Amygdala (tissue), 56 donors: ENCODE data around the gene PCSK1.
"Not testable (repeated sequence)": the region's sequence is repeated elsewhere in the genome, so short reads cannot be mapped to it uniquely, and the experiment has no call there.

Experiments used
- DNase-seq, 56 donors: peaks; one replicate each; lab custom pipeline; 2025; lab: John Stamatoyannopoulos, UW

Gene PCSK1

DNA sequence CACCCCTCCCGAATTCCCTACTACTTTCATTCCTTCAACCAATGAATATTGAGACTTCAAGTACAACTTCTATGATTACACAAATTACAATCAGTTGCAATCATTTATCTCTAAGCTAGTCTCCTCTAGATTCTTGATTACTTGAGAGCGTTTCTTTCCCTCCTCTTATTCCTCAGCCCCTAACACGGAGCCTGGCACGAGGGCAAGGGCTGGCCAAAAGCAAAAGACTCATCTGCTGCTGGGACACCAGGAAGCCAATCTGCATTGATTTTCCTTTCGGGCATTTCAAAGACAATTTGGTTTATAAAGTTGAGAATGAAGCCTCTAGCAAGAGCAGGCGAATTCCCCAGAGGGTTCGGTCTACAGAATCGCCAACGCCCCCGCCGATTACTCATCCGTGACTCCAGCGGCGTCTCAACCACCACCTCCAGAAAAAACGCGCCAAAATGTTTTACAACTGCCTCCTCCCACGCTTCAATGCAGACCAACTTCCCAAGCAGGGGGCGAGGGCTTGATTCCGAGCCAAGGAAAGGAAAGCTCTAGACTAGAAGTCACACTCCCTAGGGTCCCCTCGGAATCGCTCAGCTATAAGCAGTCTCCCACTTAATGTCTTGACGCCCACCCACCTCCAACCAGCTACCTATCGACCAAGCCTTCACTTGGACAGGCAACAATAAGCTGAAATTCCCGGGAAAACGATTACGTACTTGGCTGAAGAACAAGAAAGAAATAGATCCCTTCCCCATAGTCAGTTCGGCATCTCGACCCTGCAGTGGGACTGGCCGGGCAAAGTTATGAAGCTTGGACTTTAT lies 1.5 kb downstream of the PCSK1 start:
- peak in 4 of 56 donors; percentile 6 to 32 (median 14) for DNase-seq

DNA sequence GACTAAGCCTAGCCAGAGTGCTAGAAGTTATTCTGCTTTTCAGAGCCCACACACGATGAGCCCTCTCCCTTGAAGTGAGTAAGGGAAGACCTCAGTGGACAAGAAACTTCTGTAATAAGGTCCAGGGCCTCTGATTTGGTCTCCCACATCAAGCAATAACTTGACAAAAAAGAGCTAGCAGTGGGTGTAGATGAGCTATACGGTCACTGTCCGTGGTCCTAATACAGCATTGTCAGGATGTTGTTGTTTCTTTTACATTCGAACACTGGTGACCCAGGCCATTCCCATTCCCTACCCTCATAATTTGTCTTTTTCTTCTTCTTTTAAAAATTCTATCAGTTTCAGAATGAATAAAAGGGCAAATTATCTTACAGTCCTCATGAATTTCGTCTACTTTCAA lies 5.2 kb downstream of the PCSK1 start:
- DNase-seq: no peak

DNA sequence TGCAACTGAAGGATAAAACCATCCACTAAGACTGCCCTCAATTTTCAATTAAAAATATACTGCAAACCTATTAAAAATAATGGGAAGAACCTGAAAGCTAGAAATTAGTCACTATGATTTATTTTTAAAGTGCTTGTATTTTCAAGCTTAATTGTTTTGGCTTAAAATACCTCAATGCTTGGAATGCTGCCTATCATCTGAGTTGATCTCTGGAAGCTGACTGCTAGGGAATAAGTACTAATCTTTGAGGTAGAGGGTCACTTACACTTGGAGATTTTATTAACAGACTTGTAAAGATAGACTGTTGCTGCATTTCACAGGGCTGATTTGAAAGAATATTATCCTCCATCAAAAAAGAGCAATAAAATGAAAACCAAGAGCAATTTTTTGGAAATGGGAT lies 6.2 kb downstream of the PCSK1 start:
- no peak for DNase-seq

DNA sequence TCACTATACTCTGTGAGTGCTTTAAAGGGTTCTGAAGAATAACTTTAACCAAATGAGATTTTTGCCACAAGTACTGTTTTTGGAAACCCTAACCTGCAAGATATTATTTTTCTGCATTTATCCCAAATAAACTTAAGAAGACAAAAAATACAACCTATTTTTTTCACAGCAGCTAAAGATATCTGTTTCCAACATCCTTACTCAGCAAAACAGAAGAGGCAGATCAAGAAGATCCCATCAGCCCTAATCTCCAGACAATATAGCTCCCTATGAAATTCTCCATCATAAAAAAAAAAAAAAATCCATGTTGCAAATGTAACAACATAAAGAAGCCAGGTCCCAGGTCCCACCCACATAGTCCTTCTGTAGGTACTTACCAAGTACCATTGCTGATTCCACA lies 7.6 kb downstream of the PCSK1 start:
- no peak for DNase-seq

GRCh38 chr5:96415897-96416296 lies 17.2 kb downstream of the PCSK1 start:
- no peak for DNase-seq

DNA sequence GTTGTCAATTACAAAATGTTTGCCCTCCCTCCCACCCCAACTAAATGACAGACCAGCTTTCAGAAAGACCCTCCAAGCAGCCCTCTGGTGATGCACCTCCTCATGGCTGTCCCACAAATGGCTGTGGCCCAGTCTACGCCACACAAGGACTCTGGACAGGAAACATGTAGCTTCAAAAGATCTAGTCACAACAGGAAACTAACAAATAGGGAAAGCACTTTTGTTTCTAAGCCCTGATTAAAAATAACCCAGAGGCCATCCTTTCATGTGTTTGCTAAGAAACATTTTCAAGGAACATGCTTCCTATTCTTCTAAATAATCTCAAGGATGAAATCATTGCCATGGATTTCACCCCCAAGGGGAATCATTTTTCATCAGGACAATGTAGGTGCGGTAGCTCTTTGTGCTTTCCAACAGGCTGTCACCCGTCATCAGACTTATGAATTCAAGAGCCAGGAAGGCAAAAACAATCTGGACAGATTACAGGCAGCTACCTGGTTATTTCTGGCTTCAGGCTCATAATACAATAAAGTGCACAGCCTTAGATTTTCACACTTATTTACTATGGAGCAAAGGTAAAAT lies 20.1 kb downstream of the PCSK1 start:
- no peak for DNase-seq

GRCh38 chr5:96410013-96410412 lies 23.0 kb downstream of the PCSK1 start:
- no peak for DNase-seq

- peak in 7 of 56 donors; percentile 6 to 19 (median 10) for DNase-seq
These were observed 24.1 kb downstream of the PCSK1 start for GRCh38 chr5:96408841-96409538.

DNA sequence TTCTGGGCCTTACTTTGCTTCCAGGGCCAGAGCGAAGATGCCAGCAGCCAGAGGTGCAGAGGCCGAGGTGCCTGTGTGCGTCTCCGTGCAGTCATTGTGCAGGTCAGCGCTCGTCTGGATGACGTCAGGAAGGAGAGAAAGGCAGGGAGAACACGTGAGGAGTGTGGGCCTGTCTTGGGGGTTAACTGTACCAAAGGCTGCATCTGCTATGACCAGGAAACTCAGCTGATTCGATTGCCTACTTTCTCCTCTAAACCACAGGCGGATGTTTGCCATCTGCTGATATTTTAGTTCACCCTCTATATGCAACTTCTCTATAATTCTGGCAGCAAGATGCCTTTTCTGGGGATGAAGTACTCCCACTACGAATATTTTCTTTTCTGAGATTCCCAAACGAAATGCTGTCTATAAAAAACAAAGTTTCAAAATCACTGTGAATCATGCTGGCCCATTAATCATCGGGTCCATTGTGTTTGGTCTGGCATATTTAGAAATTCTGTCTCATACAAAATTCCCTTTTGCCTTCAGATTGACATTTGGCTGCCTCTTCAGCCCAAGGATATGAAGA lies 24.8 kb downstream of the PCSK1 start:
- no peak for DNase-seq

DNA sequence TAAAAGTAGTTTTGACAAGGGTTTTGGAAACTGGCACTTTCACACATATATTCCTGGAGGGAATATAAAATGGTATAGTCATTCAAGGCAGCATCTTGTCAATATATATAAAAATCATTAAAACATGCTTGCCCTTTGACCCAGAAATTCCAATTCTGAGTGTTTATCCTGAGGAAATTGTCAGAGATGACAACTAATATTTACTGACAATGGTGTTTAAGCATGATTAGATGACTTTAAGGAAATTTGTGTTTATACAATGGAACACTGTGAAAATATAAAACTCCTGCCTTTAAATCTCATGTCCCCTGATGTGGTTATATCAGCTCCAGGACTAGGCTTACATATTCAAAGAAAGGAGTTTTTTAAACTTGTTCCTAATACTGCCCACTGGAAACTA lies 25.6 kb downstream of the PCSK1 start:
- DNase-seq: no peak

DNA sequence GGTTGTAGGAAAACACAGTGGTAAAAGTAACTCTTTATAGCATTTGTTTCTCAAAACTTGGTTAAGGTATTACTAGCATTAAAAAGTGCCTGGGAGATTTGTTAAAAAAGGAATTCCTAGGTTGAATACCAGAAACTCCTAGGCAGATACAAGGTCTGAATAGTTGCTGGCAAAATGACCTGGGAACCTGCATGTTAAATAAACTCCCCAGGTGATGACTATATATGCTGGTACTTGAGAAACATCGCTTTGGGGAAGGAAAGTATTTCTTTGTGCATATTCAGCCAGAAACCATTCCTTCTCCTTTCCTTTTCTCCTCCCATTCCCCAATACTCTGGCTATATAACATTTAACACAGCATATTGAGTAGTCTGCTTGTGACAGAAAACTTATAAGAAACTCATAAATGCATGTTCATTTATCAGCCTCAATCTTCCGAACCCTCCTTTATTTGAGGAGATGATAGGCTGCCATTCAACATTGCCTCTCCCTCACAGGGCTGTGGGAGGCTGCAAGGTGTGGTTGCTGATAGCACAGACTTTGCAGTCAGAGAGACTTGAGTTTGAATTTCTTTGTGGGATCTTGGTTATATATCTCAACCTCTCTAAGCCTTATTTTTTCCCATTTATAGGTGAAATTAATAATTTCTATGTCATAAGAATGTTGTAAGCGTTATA lies 28.7 kb downstream of the PCSK1 start:
- no peak for DNase-seq

DNA sequence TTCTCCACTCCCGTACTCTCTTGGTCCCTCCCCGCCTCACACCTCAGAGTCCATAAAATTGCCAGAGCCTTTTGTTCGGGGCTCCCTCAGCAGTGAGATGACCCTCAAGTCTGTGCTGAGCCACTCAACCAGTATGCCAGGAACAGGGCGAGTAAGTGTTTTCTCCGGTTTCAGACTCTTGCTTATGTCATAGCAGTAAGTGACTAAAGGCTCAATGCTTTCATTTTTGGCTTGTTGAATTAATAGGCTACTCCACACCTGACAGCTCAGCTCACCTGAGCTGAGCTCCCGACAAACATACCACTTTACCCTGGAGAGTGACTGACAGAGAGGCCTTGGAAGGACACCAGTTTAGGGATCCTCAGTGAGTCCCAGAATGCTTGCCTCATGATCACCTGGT lies 30.5 kb downstream of the PCSK1 start:
- no peak for DNase-seq

DNA sequence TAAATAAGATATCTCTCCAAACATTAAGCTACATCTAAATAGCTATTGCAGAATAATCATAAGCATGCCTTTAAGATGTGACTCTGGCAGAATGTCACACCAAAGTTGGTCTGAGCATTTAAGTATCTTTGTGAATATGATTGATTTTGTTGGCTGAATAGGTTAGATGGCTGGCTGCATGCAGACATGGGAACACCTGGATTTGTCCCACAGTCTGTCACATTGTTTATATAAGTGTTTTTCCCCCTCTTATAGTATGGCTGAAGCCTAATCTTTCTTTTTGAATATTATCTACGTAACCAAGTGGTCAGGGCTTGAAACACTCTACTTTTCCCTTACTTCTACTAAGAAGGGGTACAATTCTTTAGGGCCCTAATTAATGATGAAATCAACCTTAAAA lies 36.2 kb downstream of the PCSK1 start:
- DNase-seq: no peak

DNA sequence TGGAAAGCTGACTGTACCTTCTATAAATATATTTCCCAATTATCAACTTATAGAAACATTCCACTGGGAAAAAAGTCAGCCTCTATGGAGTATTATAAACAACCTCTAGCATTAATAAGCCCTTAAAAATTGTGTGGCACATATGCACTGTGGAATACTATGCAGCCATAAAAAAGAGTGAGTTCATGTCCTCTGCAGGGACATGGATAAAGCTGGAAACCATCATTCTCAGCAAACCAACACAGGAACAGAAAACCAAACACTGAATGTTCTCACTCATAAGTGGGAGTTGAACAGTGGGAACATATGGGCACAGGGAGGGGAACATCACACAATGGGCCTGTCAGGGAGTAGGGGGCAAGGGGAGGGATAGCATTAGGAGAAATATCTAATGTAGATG lies 37.8 kb downstream of the PCSK1 start:
- DNase-seq: not testable (repeated sequence)

DNA sequence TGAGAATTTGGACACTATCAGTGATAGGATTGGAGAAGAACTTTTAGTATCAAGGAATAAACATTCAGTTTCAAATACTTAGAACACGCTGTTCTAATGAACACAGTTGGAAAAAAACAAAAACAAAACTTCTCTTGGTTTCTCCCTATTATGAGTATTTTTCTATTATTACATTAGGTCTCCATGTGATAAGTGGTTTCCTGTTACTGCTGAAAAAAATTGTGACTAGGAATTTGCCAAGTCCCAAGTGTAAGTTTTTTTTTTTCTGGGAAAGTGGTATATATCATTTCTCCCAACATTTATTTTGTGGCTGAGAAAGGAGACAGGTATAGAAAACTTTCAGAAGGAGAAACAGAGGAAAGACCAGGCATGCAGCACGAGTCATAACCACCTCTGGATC lies 41.1 kb downstream of the PCSK1 start:
- no peak for DNase-seq

DNA sequence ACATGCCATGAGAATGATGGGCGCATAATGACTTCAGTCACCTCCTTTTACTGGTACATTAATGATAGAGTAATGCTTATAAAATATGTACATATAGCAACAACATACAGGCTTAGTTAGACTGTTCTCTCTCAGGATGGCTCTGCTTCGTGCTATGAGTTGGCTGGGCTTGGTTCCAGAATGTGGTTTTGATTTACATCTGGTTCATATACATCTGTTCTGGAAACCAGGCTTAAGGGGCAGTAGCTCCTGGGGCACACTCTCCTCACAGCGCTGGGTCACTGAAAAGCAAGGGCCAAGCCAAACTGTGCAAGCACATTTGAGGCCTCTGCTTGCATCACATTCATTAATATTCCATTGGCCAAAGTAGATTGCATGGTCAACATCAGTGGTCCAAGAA lies 44.9 kb downstream of the PCSK1 start:
- DNase-seq: no peak

DNA sequence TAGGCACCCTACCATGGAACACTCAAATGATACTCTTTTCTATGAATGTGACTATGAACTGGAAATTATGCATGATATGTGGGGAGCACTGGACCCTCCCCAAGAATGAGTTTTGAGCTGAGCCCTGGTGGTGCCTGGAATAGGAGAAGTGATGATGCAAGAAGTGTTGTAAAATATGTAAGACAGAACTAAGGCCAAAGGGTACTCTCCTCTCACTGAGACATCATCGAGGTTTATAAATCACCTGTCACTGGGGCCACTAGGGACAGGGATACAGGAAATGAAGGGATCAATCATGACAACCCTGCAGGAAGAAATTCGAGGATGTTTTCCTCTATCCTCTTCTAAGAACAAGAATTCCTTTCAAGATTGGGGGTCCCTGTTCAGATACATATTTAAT lies 45.4 kb downstream of the PCSK1 start:
- no peak for DNase-seq

- DNase-seq: no peak
These were observed 47.5 kb downstream of the PCSK1 start for GRCh38 chr5:96385538-96385937.

DNA sequence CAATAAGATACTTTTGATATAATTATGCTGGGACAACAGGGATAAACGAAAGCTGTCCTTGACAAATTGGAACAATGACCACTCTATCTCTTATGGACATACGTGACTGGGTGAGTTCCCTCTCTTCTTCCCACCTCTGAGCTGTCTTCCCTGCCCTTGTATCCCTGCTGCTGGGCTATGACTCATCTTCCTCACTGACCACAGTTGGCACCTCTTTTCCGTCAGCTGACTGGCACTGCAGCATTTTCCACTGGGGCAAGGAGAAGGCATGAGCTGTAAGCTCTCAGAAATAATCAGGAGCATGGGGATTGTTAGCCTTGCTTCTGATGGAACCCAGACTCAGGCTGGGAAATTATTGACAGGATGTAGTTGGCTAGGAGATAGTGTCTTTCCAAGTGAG lies 48.7 kb downstream of the PCSK1 start:
- DNase-seq: peak in 11 of 56 donors; percentile 1 to 41 (median 16)

DNA sequence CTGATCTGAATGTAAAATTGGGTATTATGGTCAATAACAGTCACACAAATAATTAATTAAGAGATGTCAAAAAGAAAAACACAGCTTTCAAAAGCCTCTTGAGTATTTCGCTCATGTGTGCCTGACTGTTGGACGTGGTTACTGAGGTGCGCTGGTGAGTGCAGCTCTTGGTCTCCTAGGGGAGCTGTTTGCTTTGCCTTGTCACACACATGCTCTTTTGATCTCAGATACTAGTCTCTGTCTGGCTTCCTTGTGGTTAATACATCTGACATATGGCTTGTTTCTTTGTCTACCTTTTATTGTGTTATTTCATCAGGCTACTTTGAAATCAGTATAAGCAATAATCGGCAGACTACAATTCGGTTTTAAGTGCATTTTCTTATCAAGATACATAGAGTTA lies 51.5 kb downstream of the PCSK1 start:
- no peak for DNase-seq

DNA sequence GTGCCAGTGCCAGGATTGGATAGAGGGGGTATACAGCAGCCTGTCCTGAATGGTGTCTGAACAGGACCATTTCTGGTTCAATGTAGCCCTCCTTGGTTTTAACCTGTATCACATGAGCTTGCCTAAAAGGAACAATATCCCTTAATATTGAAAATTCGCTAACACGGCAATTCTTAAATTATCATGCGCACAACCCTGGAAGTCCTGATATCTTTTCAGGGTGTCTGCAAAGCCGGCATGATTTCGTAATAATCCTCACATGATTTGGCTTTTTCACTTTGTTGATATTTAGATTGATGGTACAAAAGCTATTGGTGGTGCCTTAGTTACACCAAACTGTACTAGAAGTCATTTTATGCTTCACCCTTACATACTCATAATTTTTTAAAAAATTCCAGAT lies 53.2 kb downstream of the PCSK1 start:
- no peak for DNase-seq
